ENCODE results near the gene UNC13B. TPM values are rescaled to one million over a fixed set of nuclear protein-coding genes. Genes with fewer than 3 reads are reported as not detected.

Gene UNC13B
- total and polyA plus RNA-seq, 2 of the 13 experiments (the other 11 are each of a cell fraction or from before 2014, with no cell fraction given), result 14.0 to 18.3 TPM

- TF ChIP-seq ZNF280B (CRISPR knock-in tag; IDR thresholded peaks at IDR 0.05; ENCODE audit: borderline replicate concordance) (no peak), MYPOP (CRISPR knock-in tag; IDR thresholded peaks at IDR 0.05) (no peak), POLR2G (IDR thresholded peaks at IDR 0.05; ENCODE audit: low read depth, low read length) (no peak), ZEB1 (IDR thresholded peaks at IDR 0.05; ENCODE audit: insufficient replicate concordance, low read depth) (no peak), ZNF414 (CRISPR knock-in tag; IDR thresholded peaks at IDR 0.05) (no peak)
These were observed 269.7 kb downstream of the UNC13B start (continued) for GRCh38 chr9:35431467-35431866.

- in situ Hi-C loops (cut with HindIII; ENCODE audit: extremely low pct_ligation_motif_present, low pct_unique_long_range_greater_than_20kb), result no loop called here
- no peak overlapping the region for H3K27ac ChIP-seq (ENCODE audit: extremely low read length, insufficient read depth, low read length)
These were observed 270.3 kb downstream of the UNC13B start for GRCh38 chr9:35432076-35432475.

More at GRCh38 chr9:35432076-35432475, 270.3 kb downstream of the UNC13B start:
- BruUV-seq (replicated peaks), result no TSS peak
- H3K4me1 ChIP-seq (ENCODE audit: insufficient read depth, low read length), result peaks cover 11% of the 10 kb centered on the region; the same call in 1 of the 2 replicates
- FAIRE-seq, result no peak
- no peak for DNase-seq (ENCODE audit: low spot score)
- CTCF ChIA-PET (ENCODE audit: low intra/inter-chr PET ratio, low total read pairs), result no interaction called here
- no peaks in the 10 kb centered on the region for H4K20me1 ChIP-seq (ENCODE audit: insufficient read depth, low read length)
- no peak for ATAC-seq
- H3K9ac ChIP-seq (ENCODE audit: insufficient read depth, low read depth, low read length), result no peak overlapping the region
- H3K4me3 ChIP-seq (replicated peaks in 1 of 3; ENCODE audit: insufficient read depth in 1 of 3, low read depth in 2 of 3, low read length in 3 of 3), result no peak overlapping the region
- intact Hi-C loops (cut with micrococcal nuclease; ENCODE audit: unreplicated experiment), result no loop called here
- H2AFZ ChIP-seq (ENCODE audit: low read length), result no peak overlapping the region
- no peak overlapping the region for H3K4me2 ChIP-seq (ENCODE audit: low read depth, low read length)
- TF ChIP-seq TAF15 (IDR thresholded peaks at IDR 0.05; ENCODE audit: low read depth, low read length, poor library complexity, severe bottlenecking) (no peak), ZFP36 (IDR thresholded peaks at IDR 0.05; ENCODE audit: borderline replicate concordance, low read depth, low read length, partially characterized antibody) (no peak), TERF1 (CRISPR knock-in tag; IDR thresholded peaks at IDR 0.05) (no peak), ZNF576 (CRISPR knock-in tag; IDR thresholded peaks at IDR 0.05) (no peak)
- WGBS (ENCODE audit: low lambda C conversion rate), result 40% methylated on average over 2 of the region's 2 CpGs
- no peaks in the 10 kb centered on the region for H3K27me3 ChIP-seq (ENCODE audit: control insufficient read depth in 1 of 2, insufficient read depth in 2 of 2, low read length in 2 of 2)
- POLR2A ChIA-PET, result no interaction called here
- H3K79me2 ChIP-seq (ENCODE audit: insufficient read depth, low read length), result no peaks in the 10 kb centered on the region
- no peaks in the 10 kb centered on the region for H3K9me3 ChIP-seq (ENCODE audit: low read length)
- no peaks in the 10 kb centered on the region for H3K36me3 ChIP-seq (replicated peaks in 1 of 2; ENCODE audit: control insufficient read depth in 1 of 2, insufficient read depth in 2 of 2, low read length in 2 of 2)
